NB4 (cell line): ENCODE data around the gene DLG2.

Experiments
- MYC ChIP-seq: IDR thresholded peaks from 2 replicates; pipeline ENCODE4 v1.6.1; 2011; ENCODE audit warnings: low read depth, low read length
- POLR2A ChIP-seq: IDR thresholded peaks from 2 replicates; pipeline ENCODE4 v1.6.1; 2011; ENCODE audit warnings: mild to moderate bottlenecking; ENCODE audit not compliant: insufficient read length; ENCODE audit errors: extremely low read depth
- TF ChIP-seq, protein P1 (sequence below): IDR thresholded peaks from one replicate; pipeline ENCODE4 v1.5.1; 2012; ENCODE audit warnings: low read depth, low read length

DNA sequence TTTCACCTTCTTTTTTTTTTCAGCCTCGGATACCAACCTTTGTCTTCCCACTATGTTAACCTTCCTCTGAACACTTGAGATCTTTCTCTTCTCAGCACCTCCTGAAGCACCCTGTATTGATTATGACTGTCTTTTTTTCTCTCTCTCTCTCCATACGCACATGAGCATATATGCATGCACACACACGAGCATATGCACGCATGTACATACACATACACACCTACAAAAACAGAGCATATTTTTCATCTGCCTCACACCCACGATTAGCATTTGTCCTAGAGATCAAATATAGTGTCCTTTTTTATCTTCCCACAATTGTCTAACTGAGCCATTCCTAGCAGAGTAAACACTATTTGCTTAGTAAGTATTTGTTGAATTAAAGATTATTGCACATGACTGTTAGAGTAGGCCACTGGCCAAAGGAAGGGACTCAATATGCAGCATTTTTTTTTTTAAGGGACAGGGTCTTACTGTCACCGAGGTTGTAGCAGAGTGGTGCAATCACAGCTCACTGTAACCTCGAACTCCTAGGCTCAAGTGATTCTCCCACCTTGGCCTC, 1718.8 kb downstream of the DLG2 start:
- TF ChIP-seq, protein P1, sequence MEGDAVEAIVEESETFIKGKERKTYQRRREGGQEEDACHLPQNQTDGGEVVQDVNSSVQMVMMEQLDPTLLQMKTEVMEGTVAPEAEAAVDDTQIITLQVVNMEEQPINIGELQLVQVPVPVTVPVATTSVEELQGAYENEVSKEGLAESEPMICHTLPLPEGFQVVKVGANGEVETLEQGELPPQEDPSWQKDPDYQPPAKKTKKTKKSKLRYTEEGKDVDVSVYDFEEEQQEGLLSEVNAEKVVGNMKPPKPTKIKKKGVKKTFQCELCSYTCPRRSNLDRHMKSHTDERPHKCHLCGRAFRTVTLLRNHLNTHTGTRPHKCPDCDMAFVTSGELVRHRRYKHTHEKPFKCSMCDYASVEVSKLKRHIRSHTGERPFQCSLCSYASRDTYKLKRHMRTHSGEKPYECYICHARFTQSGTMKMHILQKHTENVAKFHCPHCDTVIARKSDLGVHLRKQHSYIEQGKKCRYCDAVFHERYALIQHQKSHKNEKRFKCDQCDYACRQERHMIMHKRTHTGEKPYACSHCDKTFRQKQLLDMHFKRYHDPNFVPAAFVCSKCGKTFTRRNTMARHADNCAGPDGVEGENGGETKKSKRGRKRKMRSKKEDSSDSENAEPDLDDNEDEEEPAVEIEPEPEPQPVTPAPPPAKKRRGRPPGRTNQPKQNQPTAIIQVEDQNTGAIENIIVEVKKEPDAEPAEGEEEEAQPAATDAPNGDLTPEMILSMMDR: no peak
- no peak for TF ChIP-seq POLR2A
- no peak for TF ChIP-seq MYC
